HG03457 (cell line): ENCODE results near the gene CTIF.
"Not testable (repeated sequence)": the region's sequence is repeated elsewhere in the genome, so short reads cannot be mapped to it uniquely, and the experiment has no call there.

Experiments used
- ATAC-seq: cut with Tn5 transposase; IDR thresholded peaks from one replicate; pipeline ENCODE4 v1.9.1; 2021; ENCODE audit warnings: moderate number of reproducible peaks; ENCODE audit not compliant: unreplicated experiment

The CTIF gene

GRCh38 chr18:48538531-48539405 is at the start of gene CTIF:
TSS of gene CTIF (plus strand) at chr18:48539031. CDS start at chr18:48619566, 80,535 bp downstream.
- peak; percentile 77 for ATAC-seq

- no peak for ATAC-seq
Observed at GRCh38 chr18:48490641-48491293, 48.1 kb upstream of the CTIF start.

GRCh38 chr18:48492880-48493279 is 46.0 kb upstream of the CTIF start:
- no peak for ATAC-seq

DNA sequence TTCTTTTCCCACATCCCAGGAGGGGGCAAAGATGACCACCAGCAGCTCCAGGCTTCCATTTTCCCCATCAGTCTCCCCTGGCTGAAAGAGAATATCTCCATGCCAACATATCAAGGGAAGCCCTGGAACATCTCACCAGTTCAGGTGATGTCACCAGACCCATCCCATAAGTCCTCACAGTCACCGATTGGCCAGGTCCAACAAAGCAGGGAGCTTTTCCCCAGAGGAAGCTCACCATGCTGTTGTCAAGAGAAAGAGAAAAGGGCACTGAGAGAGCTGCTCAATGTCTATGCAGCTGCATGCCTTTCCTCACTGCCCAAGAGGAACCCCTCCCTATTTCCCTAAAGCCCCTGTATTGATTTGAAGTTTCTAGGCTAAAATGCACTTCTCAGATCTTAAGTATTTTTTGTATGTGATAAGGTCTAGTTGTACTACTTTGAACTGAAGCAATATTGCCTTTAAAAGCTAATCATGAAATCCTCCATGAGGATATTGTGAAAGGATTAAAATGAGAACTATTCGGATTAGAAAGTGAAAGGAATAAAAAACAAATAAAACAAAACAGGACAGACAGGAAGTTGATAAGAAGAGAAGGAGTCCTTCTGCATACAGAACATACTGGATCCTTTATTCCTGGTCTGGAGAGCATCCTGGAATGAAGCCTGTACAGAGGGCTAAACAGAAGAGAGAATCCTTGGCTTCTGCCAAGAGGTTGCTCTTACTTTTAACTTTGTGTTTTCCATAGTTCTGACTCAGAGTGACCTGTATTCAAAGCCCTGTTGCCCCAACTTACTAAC is 45.2 kb upstream of the CTIF start:
- no peak for ATAC-seq

GRCh38 chr18:48497863-48498262 is 41.0 kb upstream of the CTIF start:
- ATAC-seq = no peak

GRCh38 chr18:48500517-48500916 is 38.3 kb upstream of the CTIF start:
- ATAC-seq = no peak

- ATAC-seq = no peak
Observed at GRCh38 chr18:48502906-48503305, 35.9 kb upstream of the CTIF start.

GRCh38 chr18:48504819-48505218 is 34.0 kb upstream of the CTIF start:
- no peak for ATAC-seq

DNA sequence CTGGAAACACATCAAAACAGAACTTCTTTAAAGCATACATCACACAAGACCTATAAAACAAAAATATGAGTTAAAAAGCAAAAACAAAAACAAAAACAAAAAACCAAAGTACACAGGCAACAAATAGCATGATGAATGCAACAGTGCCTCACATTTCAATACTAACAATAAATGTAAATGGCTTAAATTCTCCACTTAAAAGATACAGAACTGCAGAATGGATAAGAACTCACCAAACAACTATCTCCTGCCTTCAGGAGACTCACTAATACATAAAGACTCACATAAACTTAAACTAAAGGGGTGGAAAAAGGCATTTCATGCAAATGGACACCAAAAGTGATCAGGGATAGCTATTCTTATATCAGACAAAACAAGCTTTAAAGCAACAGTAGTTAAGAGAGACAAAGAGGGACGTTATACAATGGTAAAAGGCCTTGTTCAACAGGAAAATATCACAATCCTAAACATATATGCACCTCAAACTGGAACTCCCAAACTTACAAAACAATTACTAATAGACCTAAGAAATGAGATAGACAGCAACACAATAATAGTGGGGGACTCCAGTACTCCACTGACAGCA is 31.8 kb upstream of the CTIF start:
- not testable (repeated sequence) for ATAC-seq

DNA sequence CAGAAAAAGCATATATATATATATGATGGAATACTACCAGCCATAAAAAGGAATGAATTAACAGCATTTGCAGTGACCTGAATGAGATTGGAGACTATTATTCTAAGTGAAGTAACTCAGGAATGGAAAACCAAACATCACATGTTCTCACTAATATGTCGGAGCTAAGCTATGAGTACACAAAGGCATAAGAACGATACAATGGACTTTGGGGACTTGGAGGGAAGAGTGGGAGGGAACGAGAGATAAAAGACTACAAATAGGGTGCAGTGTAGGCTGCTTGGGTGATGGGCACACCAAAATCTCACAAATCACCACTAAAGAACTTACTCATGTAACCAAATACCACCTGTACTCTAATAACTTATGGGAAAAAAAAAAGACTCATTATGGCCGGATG is 26.3 kb upstream of the CTIF start:
- ATAC-seq = not testable (repeated sequence)

DNA sequence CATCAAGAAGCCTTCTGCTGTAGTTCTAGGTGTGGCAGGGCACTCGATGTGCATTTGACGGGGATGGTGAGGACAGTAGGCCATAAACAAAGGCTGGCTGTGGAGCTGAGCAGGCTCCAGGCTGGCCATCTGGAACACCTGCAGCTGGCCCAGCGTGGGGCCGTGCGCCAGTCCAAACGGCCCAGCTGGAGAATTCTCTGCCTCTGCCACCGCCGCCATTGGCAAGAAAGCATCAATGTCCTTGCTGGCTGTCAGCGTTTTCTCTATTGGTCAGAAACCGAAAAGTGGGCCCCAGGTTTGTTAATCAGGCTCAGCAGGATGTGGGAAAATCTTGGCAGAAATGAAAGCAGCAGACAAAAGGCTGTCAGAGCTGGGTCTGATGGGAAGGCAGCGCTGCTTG is 24.0 kb upstream of the CTIF start:
- no peak for ATAC-seq

DNA sequence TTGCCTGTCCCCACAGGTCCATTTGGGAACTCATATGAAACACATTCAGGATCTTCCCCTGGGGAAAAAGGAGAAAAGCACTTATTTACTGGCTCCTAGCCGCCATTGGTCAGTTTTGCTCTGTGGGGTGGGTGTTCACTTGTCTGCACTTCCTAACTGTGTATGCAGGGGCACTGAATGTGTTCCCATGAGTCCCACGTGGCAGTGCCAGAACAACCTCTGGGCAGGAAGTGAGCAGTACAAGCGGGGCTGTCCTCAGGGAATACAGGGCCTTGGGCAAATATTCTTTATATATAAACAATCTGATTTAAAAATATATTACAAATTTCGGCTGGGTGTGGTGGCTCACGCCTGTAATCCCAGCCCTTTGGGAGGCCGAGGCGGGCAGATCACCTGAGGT is 21.8 kb upstream of the CTIF start:
- ATAC-seq = no peak

DNA sequence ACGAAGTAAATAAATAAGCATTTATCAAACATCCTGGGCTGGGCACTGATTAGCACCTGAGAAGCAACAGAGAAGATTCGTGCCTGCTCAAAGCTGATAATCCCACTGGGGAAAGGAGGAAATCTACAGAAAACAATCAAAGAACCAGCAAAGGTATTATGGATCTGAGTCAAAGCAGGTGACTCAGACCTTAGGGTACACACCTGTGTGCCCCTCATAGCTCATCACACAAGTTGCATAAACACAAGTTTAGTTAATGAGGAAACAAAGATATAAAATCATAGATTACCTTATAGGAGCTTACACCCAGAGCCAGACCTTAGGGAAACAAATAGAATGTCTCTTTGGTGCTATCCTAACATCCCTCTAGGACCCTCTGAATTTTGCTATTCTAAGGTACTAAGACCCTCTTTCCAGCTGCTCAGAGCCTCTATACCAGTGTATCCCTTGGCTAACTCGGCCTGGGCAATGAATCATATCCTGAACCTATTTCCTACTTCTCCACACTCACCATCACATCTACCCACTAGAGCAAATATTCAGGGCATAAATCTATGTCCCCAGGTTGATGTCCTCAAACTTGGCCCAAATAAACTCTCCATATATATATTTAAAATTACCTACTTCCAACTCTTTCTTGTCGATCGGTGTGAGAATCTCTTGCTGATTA is 19.3 kb upstream of the CTIF start:
- no peak for ATAC-seq

DNA sequence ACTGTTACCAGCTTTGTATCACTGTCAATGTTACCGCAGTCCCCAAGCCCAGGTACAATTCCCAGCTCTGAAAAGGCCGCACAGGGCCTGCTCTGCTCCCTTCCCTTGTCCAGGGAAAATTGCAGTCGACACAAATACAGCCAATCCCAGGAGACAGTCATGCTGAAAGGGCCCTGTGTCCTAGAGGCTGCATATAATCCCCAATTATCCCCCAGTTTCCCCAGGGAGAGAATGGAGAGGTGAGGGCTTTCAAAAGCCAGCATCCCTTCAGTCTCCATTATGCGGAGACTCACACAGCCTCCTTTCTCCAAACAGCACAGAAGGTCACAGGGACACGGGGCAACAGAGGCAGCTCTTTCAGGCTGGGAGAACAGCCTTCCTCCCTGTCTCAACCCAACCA is 17.1 kb upstream of the CTIF start:
- no peak for ATAC-seq

GRCh38 chr18:48525671-48526070 is 13.2 kb upstream of the CTIF start:
- ATAC-seq = no peak

DNA sequence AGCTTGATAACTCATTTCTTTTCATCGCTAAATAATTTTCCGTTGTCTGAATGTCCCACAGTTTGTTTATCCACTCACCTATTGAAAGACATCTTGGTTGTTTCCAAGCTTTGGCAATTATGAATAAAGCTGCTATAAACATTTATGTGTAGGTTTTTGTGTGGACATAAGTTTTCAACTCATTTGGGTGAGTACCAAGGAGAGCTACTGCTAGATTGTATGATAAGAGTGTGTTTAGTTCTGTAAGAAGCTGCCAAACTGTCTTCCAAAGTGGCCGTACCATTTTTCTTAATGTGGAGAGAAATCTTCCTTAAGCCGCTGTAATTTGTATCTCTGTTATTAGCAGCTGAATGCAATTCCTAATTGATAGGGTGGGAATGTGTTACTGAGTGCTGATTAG is 11.4 kb upstream of the CTIF start:
- ATAC-seq = no peak

GRCh38 chr18:48528861-48529260 is 10.0 kb upstream of the CTIF start:
- no peak for ATAC-seq

- ATAC-seq = no peak
Observed at GRCh38 chr18:48529796-48530195, 9.0 kb upstream of the CTIF start.

- ATAC-seq = no peak
Observed at GRCh38 chr18:48530399-48531081, 8.3 kb upstream of the CTIF start.

DNA sequence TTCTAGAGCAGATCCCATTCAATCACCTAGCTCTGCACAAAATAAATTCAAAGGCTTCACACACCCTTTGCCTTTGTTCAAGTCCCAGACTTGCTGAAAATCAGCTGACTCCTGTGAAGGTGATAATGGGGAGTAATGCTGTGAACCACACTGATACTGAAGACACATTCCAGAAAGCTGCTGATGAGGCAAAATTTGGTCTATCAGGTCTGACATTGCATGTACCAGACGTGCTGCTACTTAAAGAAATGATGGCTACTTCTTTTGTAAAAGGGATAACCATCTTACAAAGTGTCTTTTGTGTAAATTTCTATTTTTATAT is 7.8 kb upstream of the CTIF start:
- ATAC-seq = no peak
